Fibroblast of skin of back (primary cell): Measurements from ENCODE around the gene GABPB2.
"Not testable (repeated sequence)": the region's sequence is repeated elsewhere in the genome, so short reads cannot be mapped to it uniquely, and the experiment has no call there.

Experiments
- DNase-seq: peaks from one replicate; pipeline ENCODE4 v3.0.0-alpha.2; 2013

Gene GABPB2

GRCh38 chr1:151060007-151060656 is 10.4 kb upstream of the GABPB2 start, which contains the start of gene MLLT11:
MLLT11 (plus strand) TSS chr1:151060397; CDS start chr1:151067225, 6,828 bp downstream.
- DNase-seq: peak; percentile 78

- peak; percentile 43 for DNase-seq
Observed at GRCh38 chr1:151060657-151061421, 9.7 kb upstream of the GABPB2 start.

GRCh38 chr1:151061704-151062103 is 8.9 kb upstream of the GABPB2 start:
- DNase-seq: no peak

GRCh38 chr1:151062741-151063371 is 7.7 kb upstream of the GABPB2 start:
- peak; percentile 89 for DNase-seq

- DNase-seq: no peak
Observed at GRCh38 chr1:151065089-151065645, 5.4 kb upstream of the GABPB2 start.

GRCh38 chr1:151067185-151067584 is 3.4 kb upstream of the GABPB2 start:
- no peak for DNase-seq

GRCh38 chr1:151069103-151069486 is 1.5 kb upstream of the GABPB2 start:
- DNase-seq: no peak

GRCh38 chr1:151072224-151072623 is 1.7 kb downstream of the GABPB2 start:
- no peak for DNase-seq

GRCh38 chr1:151085953-151086559 is 15.5 kb downstream of the GABPB2 start:
- DNase-seq: no peak

GRCh38 chr1:151097426-151097825 is 26.9 kb downstream of the GABPB2 start:
- DNase-seq: not testable (repeated sequence)

GRCh38 chr1:151098126-151098525 is 27.6 kb downstream of the GABPB2 start:
- no peak for DNase-seq

GRCh38 chr1:151104630-151105029 is 34.1 kb downstream of the GABPB2 start:
- DNase-seq: no peak

GRCh38 chr1:151106894-151107293 is 36.3 kb downstream of the GABPB2 start:
- peak; percentile 28 for DNase-seq

- no peak for DNase-seq
Observed at GRCh38 chr1:151108331-151108730, 37.8 kb downstream of the GABPB2 start.

GRCh38 chr1:151113877-151114276 is 43.3 kb downstream of the GABPB2 start:
- DNase-seq: no peak

- no peak for DNase-seq
Observed at GRCh38 chr1:151124763-151125403, 54.3 kb downstream of the GABPB2 start.

- no peak for DNase-seq
Observed at GRCh38 chr1:151128800-151129199, 58.2 kb downstream of the GABPB2 start.

- peak; percentile 79 for DNase-seq
Observed at GRCh38 chr1:151130987-151131586, 60.5 kb downstream of the GABPB2 start.

- DNase-seq: no peak
Observed at GRCh38 chr1:151131701-151132334, 61.3 kb downstream of the GABPB2 start.

- no peak for DNase-seq
Observed at GRCh38 chr1:151132335-151133017, 61.9 kb downstream of the GABPB2 start.
